MM.1S (cell line): Measurements from ENCODE around the gene DTX3.

Experiments used
- CTCF ChIP-seq: fragments of 300-600 bp; sonication (generic); IDR thresholded peaks from 2 replicates; pipeline ENCODE4 v1.5.1; 2016; ENCODE audit warnings: antibody characterized with exemption, low read length, mixed read lengths
- EZH2 ChIP-seq: fragments of 300-600 bp; sonication (generic); optimal IDR thresholded peaks from 2 replicates; pipeline ENCODE3; 2017; ENCODE audit warnings: low read depth, mild to moderate bottlenecking, antibody characterized with exemption, low read length, mixed read lengths
- EZH2phosphoT487 ChIP-seq: fragments of 300-600 bp; sonication (generic); IDR thresholded peaks from 2 replicates; pipeline ENCODE4 v1.6.1; 2018; ENCODE audit warnings: antibody characterized with exemption, low read length

GRCh38 chr12:57619434-57620244 is 15.0 kb downstream of the DTX3 start:
- TF ChIP-seq CTCF (no peak), EZH2 (no peak), EZH2phosphoT487 (no peak)
